Keratinocyte (primary cell): ENCODE results near the gene PCED1A.

Experiments used
- CTCF ChIP-seq, 3 experiments: IDR thresholded peaks in 1 of 3; conservative IDR thresholded peaks in 1 of 3; optimal IDR thresholded peaks in 1 of 3; 2 replicates in 2 of 3; 3 replicates in 1 of 3; pipeline versions ENCODE3 to v1.5.1; 2011; ENCODE audit warnings: low read length in 3 of 3, mild to moderate bottlenecking in 3 of 3, moderate library complexity in 2 of 3, control low read depth in 1 of 3, inconsistent platforms in 1 of 3; ENCODE audit not compliant: insufficient read depth in 2 of 3; ENCODE audit errors: extremely low read depth in 1 of 3
- EZH2 ChIP-seq: IDR thresholded peaks from one replicate; pipeline ENCODE4 v1.6.1; 2012; ENCODE audit warnings: inconsistent platforms, mild to moderate bottlenecking, low read length, moderate library complexity

GRCh38 chr20:2812189-2812588 lies 28.3 kb downstream of the PCED1A start:
- no peak for TF ChIP-seq CTCF (optimal IDR thresholded peaks at IDR 0.05 in 1 of 3, IDR thresholded peaks at IDR 0.05 in 1 of 3, conservative IDR thresholded peaks at IDR 0.05 in 1 of 3; ENCODE audit: extremely low read depth in 1 of 3, insufficient read depth in 2 of 3, low read length in 3 of 3)
- TF ChIP-seq EZH2 = no peak
